A673 (cell line): ENCODE data around the gene PCDHGB1. TPM values are rescaled to one million over a fixed set of nuclear protein-coding genes. Genes with fewer than 3 reads are reported as not detected.

Source experiments
- Bru-seq: library from RNA; stranded (reverse); fragments of 400-500 nt; gene quantifications from one replicate; lab custom pipeline; 2021; lab: Mats Ljungman, UMichigan
- BruChase-seq, 2 experiments: library from RNA; stranded (reverse); fragments of 400-500 nt; gene quantifications; one replicate each; lab custom pipeline; 2021; lab: Mats Ljungman, UMichigan
- BruUV-seq: library from RNA; stranded (reverse); fragments of 400-500 nt; replicated peaks from 2 replicates; lab custom pipeline; 2021; lab: Mats Ljungman, UMichigan
- CTCF ChIA-PET: fragments of 300-600 bp; sonication (Branson Sonifier 250); formaldehyde crosslinking; loops from one replicate; lab custom pipeline; 2022; ENCODE audit warnings: antibody characterized with exemption; lab: Charles Lee
- POLR2A ChIA-PET: fragments of 300-600 bp; sonication (Branson Sonifier 250); formaldehyde crosslinking; loops from one replicate; lab custom pipeline; 2022; ENCODE audit warnings: antibody characterized with exemption; ENCODE audit not compliant: low non-redundant PET; lab: Charles Lee
- DNase-seq: peaks from one replicate; pipeline ENCODE4 v3.0.0-alpha.2; 2015; ENCODE audit warnings: low spot score
- H3K27ac ChIP-seq: fragments of 200-600 bp; sonication (generic); 2 replicates; pipeline ENCODE4 v1.5.1; 2016; ENCODE audit warnings: mixed run types, low read depth, mild to moderate bottlenecking, mixed read lengths, antibody characterized with exemption, low read length; ENCODE audit not compliant: poor library complexity, severe bottlenecking
- H3K27me3 ChIP-seq: fragments of 200-600 bp; sonication (generic); replicated peaks from 2 replicates; pipeline ENCODE4 v1.6.1; 2017; ENCODE audit warnings: mixed run types, low read depth, mild to moderate bottlenecking, mixed read lengths, antibody characterized with exemption, low read length; ENCODE audit not compliant: insufficient read depth, poor library complexity
- H3K36me3 ChIP-seq: fragments of 200-600 bp; sonication (generic); 2 replicates; pipeline ENCODE4 v1.6.1; 2016; ENCODE audit warnings: mixed run types, mild to moderate bottlenecking, mixed read lengths, antibody characterized with exemption, low read length; ENCODE audit not compliant: insufficient read depth, poor library complexity, severe bottlenecking
- H3K4me1 ChIP-seq: fragments of 200-600 bp; sonication (generic); 2 replicates; pipeline ENCODE4 v1.6.1; 2017; ENCODE audit warnings: mixed run types, mild to moderate bottlenecking, mixed read lengths, antibody characterized with exemption, low read length; ENCODE audit not compliant: insufficient read depth, poor library complexity, severe bottlenecking
- H3K4me3 ChIP-seq: fragments of 200-600 bp; sonication (generic); 2 replicates; pipeline ENCODE4 v1.5.1; 2016; ENCODE audit warnings: low read depth, mixed run types, mild to moderate bottlenecking, mixed read lengths, low read length; ENCODE audit not compliant: poor library complexity, severe bottlenecking
- H3K9me3 ChIP-seq: fragments of 200-600 bp; sonication (generic); 2 replicates; pipeline ENCODE4 v1.6.1; 2016; ENCODE audit warnings: mixed run types, low read depth, mild to moderate bottlenecking, mixed read lengths, antibody characterized with exemption, low read length; ENCODE audit not compliant: poor library complexity, severe bottlenecking
- CTCF ChIP-seq: fragments of 300-800, 200-600 bp; sonication (generic); conservative IDR thresholded peaks from 2 replicates; pipeline ENCODE4 v1.5.1; 2017; ENCODE audit warnings: low read depth, mild to moderate bottlenecking, antibody characterized with exemption, low read length, moderate library complexity, mixed read lengths
- EZH2 ChIP-seq: fragments of 200-600 bp; sonication (generic); IDR thresholded peaks from 2 replicates; pipeline ENCODE4 v1.6.1; 2017; ENCODE audit warnings: borderline replicate concordance, low read depth, mild to moderate bottlenecking, mixed read lengths, antibody characterized with exemption, low read length; ENCODE audit not compliant: poor library complexity, severe bottlenecking
- intact Hi-C: fragments of 100-400 bp; cut with micrococcal nuclease; formaldehyde crosslinking; loops from one replicate; pipeline ENCODE4 v1.10.0; 2022; ENCODE audit not compliant: unreplicated experiment
- long read RNA-seq: library from polyadenylated mRNA; stranded (forward); transcript quantifications from one replicate; pipeline ENCODE4 v2.0.0, GENCODE V29; 2022
- total RNA-seq: library from RNA; stranded (reverse); gene quantifications from 2 replicates; pipeline ENCODE4 v1.2.3, GENCODE V29; 2021

The PCDHGB1 gene
- total RNA-seq (7.6 TPM in 2 replicates), Bru-seq, nascent RNA (percentile 60 among the genes with signal in this experiment), BruChase-seq, experiment 1, labeled RNA remaining after a 2-hour chase (percentile 78 among the genes with signal in this experiment), BruChase-seq, experiment 2, labeled RNA remaining after a 6-hour chase (percentile 89 among the genes with signal in this experiment)
- long read RNA-seq, partial matches to known transcripts, result 0 of 4 reads
- long read RNA-seq, other reads (novel, unspliced or antisense), result 0 of 4 reads

DNA sequence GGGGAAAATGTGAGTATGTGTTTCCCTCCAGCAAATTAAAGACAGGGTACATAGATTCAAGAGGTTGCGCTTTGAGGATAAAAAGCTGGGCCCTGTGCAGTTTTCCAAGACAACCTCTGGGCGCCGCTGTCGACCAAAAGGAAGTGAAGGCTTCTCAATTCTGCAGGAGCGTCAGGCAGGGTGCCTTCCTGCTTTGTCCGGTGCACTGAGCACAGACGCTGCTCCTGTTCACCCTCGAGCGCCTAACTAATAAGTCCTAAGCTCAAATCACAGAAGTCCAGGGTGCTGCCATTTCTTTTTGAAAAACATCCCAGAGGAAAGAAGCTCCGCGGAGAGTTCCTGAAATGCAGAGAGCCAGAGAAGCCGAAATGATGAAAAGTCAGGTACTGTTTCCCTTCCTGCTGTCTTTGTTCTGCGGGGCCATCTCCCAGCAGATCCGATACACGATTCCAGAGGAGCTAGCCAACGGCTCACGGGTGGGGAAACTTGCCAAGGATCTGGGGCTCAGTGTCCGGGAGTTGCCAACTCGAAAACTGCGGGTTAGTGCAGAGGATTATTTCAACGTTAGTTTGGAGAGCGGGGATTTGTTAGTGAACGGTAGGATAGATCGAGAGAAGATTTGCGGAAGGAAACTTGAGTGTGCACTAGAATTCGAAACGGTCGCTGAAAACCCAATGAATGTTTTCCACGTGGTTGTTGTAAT, at the start of gene PCDHGB1:
TSS of gene PCDHGB1 (plus strand) at position 183 of the 703 bp plus-strand sequence. CDS start at position 345, 162 bp downstream.
- DNase-seq, result peak; percentile 87
- peaks cover 32% of the 10 kb centered on the region for H3K9me3 ChIP-seq
- H3K4me1 ChIP-seq, result no peaks in the 10 kb centered on the region
- H3K4me3 ChIP-seq, result peak within 1 kb of the TSS; percentile 24
- peak within 1 kb of the TSS; percentile 12 for H3K27ac ChIP-seq
- ChIA-PET POLR2A (no interaction called here), CTCF (interaction anchor here (0.6 to 2.5 kb wide), 6 partner anchors 31 to 214 kb away, joined by 3 to 12 read pairs (median 4); partner anchors contain the start of genes PCDHB14 and PCDHB15)
- intact Hi-C loops, result loop anchor here (5.0 kb wide), 1 partner anchor 212 kb away; no protein-coding TSS in a partner anchor
- TF ChIP-seq CTCF (peak; percentile 76), EZH2 (no peak)
- no peaks in the 10 kb centered on the region for H3K36me3 ChIP-seq
- H3K27me3 ChIP-seq, result no peaks in the 10 kb centered on the region
- TSS peak; percentile 76 for BruUV-seq

- POLR2A ChIA-PET, result no interaction called here
- TF ChIP-seq CTCF, result no peak
- TF ChIP-seq EZH2, result no peak
- BruUV-seq, result no TSS peak
- Histone ChIP-seq H3K27me3 (no peaks in the 10 kb centered on the region), H3K36me3 (no peaks in the 10 kb centered on the region), H3K4me1 (no peaks in the 10 kb centered on the region), H3K9me3 (peaks cover 20% of the 10 kb centered on the region), H3K4me3 (no peak within 1 kb of the TSS), H3K27ac (no peak within 1 kb of the TSS)
- CTCF ChIA-PET, result no interaction called here
- DNase-seq, result no peak
- intact Hi-C loops, result no loop called here
Measured at GRCh38 chr5:141303756-141304155, 46.1 kb upstream of the PCDHGB1 start, which contains the start of gene SLC25A2. Gene SLC25A2 (minus strand): TSS chr5:141304049. CDS start chr5:141303865, 184 bp downstream.

DNA sequence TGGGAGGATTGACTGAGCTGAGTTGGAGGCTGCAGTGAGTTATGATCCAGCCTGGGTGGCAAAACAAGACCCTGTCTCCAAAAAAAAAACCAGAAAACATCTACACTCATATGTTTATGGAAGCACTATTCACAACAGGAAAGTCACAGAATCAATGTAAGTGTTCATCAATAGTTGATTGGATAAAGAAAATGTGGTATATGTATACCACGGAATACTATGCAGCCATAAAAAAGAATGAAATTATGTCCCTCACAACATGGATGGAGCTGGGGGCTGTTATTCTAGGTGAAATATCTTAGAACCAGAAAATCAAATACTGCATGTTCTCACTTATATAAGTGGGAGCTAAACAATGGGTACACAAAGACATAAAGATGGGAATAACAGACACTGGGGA, 43.3 kb upstream of the PCDHGB1 start:
- Histone ChIP-seq H3K27me3 (no peaks in the 10 kb centered on the region), H3K27ac (no peak overlapping the region), H3K4me3 (no peak overlapping the region), H3K9me3 (peaks cover 20% of the 10 kb centered on the region), H3K4me1 (no peaks in the 10 kb centered on the region), H3K36me3 (no peaks in the 10 kb centered on the region)
- CTCF ChIA-PET, result no interaction called here
- TF ChIP-seq EZH2 (no peak), CTCF (no peak)
- BruUV-seq, result no TSS peak
- intact Hi-C loops, result no loop called here
- POLR2A ChIA-PET, result no interaction called here
- DNase-seq, result no peak
